ENCODE results near the gene CFAP20DC.
"Not testable (repeated sequence)": the region's sequence is repeated elsewhere in the genome, so short reads cannot be mapped to it uniquely, and the experiment has no call there.

The CFAP20DC gene

DNA sequence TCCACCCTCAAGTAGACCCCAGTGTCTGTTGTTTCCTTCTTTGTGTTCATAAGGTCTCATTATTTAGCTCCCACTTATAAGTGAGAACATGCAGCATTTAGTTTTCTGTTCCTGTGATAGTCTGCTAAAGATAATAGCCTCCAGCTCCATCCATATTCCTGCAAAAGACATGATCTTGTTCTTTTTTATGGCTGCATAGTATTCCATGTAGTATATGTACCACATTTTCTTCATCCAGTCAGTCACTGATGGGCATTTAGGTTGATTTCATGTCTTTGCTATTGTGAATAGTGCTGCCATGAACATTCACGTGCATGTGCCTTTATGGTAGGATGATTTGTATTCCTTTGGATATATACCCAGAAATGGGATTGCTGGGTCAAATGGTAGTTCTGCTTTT lies 82.0 kb downstream of the CFAP20DC start:
- in situ Hi-C loops (cut with HindIII; ENCODE audit: low sequenced_read_pairs) = not testable (repeated sequence)

GRCh38 chr3:58965865-58966264 lies 84.0 kb downstream of the CFAP20DC start:
- in situ Hi-C loops (cut with HindIII; ENCODE audit: low sequenced_read_pairs) = no loop called here

GRCh38 chr3:58963928-58964503 lies 85.8 kb downstream of the CFAP20DC start:
- in situ Hi-C loops (cut with HindIII; ENCODE audit: low sequenced_read_pairs) = no loop called here

- in situ Hi-C loops (cut with HindIII; ENCODE audit: low sequenced_read_pairs) = no loop called here
Observed at GRCh38 chr3:58962816-58963215, 87.0 kb downstream of the CFAP20DC start.

- in situ Hi-C loops (cut with HindIII; ENCODE audit: low sequenced_read_pairs) = no loop called here
Observed at GRCh38 chr3:58962040-58962651, 87.7 kb downstream of the CFAP20DC start.

- in situ Hi-C loops (cut with HindIII; ENCODE audit: low sequenced_read_pairs) = no loop called here
Observed at GRCh38 chr3:58955308-58955707, 94.5 kb downstream of the CFAP20DC start.

GRCh38 chr3:58953288-58953687 lies 96.5 kb downstream of the CFAP20DC start:
- in situ Hi-C loops (cut with HindIII; ENCODE audit: low sequenced_read_pairs) = no loop called here

- in situ Hi-C loops (cut with HindIII; ENCODE audit: low sequenced_read_pairs) = no loop called here
Observed at GRCh38 chr3:58952128-58952917, 97.5 kb downstream of the CFAP20DC start.

- in situ Hi-C loops (cut with HindIII; ENCODE audit: low sequenced_read_pairs) = no loop called here
Observed at GRCh38 chr3:58948018-58948417, 101.8 kb downstream of the CFAP20DC start.

DNA sequence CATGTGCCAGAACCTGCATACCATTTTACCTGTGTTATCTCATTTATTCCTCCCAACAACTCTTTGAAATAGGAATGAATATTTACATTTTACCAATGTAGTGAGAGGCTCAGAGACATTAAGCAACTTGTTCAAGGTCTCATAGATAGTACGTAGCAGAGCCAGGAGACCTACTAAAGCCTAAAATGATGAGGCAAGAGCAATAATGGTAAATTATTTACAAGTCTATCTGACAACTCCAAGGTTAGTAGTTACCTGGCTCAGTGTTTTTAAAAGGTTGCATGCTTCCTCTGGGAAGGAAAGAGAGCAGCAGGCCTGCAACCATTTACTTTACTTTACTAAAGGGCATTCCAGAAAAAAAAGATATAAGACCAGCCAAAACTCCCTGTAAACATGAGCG lies 103.0 kb downstream of the CFAP20DC start:
- in situ Hi-C loops (cut with HindIII; ENCODE audit: low sequenced_read_pairs) = no loop called here

DNA sequence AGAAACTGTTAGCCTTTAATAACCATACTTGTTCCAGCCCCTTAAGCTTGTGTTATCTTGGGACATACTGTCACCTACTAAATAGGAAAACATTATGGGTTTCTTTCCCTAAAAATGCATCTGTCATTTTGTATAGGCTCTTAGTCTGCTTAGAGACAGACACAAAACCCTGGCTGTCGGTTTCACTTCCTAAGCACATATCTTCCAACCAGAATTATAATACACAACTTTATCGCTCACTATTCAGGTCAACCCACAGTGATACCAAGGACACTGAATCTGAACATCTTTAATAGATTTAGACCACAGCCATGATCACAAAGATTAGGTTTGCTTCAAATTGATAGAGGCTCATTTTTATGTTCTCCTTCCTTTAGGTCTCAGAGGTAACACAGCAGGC lies 111.8 kb downstream of the CFAP20DC start:
- in situ Hi-C loops (cut with HindIII; ENCODE audit: low sequenced_read_pairs) = no loop called here

- in situ Hi-C loops (cut with HindIII; ENCODE audit: low sequenced_read_pairs) = no loop called here
Observed at GRCh38 chr3:58924578-58924977, 125.2 kb downstream of the CFAP20DC start.

GRCh38 chr3:58900386-58900785 lies 149.4 kb downstream of the CFAP20DC start:
- in situ Hi-C loops (cut with HindIII; ENCODE audit: low sequenced_read_pairs) = no loop called here

DNA sequence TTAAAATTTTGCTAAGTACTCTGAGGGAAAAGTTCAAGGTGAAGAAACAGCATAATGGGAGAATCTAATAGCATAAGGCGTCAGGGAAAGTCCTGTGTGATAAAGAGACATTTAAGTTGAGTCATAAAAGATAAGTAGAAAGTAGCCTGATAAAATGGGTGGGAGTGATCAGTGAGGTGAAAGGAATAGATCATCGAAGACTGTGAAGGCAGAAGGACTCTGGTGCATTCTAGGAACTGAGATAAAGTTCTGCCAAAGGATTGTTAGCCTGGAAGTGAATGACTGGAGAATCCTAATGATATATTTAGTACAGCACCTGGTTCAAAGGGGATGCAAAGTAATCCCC lies 149.9 kb downstream of the CFAP20DC start:
- in situ Hi-C loops (cut with HindIII; ENCODE audit: low sequenced_read_pairs) = no loop called here

- in situ Hi-C loops (cut with HindIII; ENCODE audit: low sequenced_read_pairs) = no loop called here
Observed at GRCh38 chr3:58899159-58899952, 150.5 kb downstream of the CFAP20DC start.

DNA sequence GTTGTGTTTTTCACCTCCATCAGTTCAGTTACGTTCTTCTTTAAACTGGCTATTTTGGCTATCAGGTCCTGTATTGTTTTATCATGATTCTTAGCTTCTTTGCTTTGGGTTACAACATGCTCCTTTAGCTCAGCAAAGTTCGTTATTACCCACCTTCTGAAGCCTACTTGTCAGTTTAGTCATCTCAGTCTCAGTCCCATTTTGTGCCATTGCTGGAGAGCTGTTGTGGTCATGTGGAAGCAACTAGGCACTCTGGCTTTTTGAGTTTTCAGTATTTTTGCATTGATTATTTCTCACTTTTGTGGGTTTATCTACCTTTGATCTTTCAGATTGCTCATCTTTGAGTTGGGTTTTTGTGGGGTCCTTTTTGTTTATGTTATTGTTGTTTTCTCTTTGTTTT lies 151.3 kb downstream of the CFAP20DC start:
- in situ Hi-C loops (cut with HindIII; ENCODE audit: low sequenced_read_pairs) = no loop called here

DNA sequence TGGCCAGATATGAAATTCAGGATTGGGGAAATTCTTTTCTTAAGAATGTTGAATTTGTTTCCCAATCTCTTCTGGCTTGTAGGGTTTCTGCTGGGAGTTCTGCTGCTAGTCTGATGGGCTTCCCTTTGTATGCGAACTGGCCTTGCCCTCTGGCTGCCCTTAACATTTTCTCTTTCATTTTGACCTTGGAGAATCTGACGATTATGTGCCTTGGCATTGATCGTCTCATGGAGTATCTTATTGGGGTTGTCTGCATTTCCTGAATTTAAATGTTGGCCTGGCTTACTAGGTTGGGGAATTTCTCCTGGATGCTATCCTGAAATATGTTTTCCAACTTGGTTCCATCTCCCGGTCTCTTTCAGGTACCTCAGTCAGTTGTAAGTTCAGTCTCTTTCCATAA lies 152.2 kb downstream of the CFAP20DC start:
- in situ Hi-C loops (cut with HindIII; ENCODE audit: low sequenced_read_pairs) = no loop called here

DNA sequence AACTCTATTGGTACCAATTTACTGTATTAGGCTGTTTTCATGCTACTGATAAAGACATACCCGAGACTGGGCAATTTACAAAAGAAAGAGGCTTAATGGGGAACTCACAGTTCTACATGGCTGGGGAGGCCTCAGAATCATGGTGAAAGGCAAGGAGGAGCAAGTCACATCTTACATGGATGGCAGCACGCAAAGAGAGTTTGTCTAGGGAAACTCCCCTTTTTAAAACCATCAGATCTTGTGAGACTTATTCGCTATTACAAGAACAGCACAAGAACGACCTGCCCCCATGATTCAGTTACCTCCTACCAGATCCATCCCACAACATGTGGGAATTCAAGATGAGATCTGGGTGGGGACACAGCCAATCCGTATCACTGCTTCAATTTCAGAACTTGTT lies 154.1 kb downstream of the CFAP20DC start:
- in situ Hi-C loops (cut with HindIII; ENCODE audit: low sequenced_read_pairs) = not testable (repeated sequence)

GRCh38 chr3:58892526-58892925 lies 157.3 kb downstream of the CFAP20DC start:
- in situ Hi-C loops (cut with HindIII; ENCODE audit: low sequenced_read_pairs) = not testable (repeated sequence)

DNA sequence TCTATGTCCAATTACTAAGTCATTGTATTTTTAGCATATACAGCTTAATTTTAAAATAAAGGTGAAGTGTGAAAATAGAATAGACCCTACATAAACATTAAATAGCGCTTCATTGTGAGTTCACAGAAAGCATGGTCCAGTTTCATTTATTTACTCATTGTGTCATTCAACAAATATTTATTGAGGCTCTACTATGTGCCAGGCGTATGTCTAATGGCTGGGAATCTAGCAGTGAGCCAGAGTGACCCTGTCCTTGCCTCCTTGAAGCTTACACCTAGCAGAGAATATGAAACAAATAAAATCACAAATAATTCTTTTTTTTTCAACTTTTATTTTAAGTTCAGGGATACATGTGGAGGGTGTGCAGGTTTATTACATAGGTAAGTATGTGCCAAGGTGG lies 161.7 kb downstream of the CFAP20DC start:
- in situ Hi-C loops (cut with HindIII; ENCODE audit: low sequenced_read_pairs) = no loop called here

GRCh38 chr3:58884453-58884852 lies 165.4 kb downstream of the CFAP20DC start:
- in situ Hi-C loops (cut with HindIII; ENCODE audit: low sequenced_read_pairs) = no loop called here

GRCh38 chr3:58880182-58880581 lies 169.6 kb downstream of the CFAP20DC start:
- in situ Hi-C loops (cut with HindIII; ENCODE audit: low sequenced_read_pairs) = no loop called here

All from DLD1 (cell line).